ENCODE data around the gene HOMER3. TPM values are rescaled to one million over a fixed set of nuclear protein-coding genes. Genes with fewer than 3 reads are reported as not detected.

HOMER3 gene
- total and polyA plus RNA-seq, 2 of the 13 experiments (the other 11 are each of a cell fraction or from before 2014, with no cell fraction given) = 21.3 to 27.3 TPM

- TF ChIP-seq CTCF (CRISPR knock-in tag; IDR thresholded peaks at IDR 0.05) = peak; percentile 96
- peak; percentile 32; the same call in 1 of the 2 replicates for TF ChIP-seq REPIN1 (CRISPR knock-in tag; IDR thresholded peaks at IDR 0.05; ENCODE audit: borderline replicate concordance, low read depth)
- TF ChIP-seq SALL2 (CRISPR knock-in tag; IDR thresholded peaks at IDR 0.05) = 0 out of 2 replicates have a peak, but pooled peaks have one; percentile 48
- peak; percentile 18 for TF ChIP-seq HNRNPK (IDR thresholded peaks at IDR 0.05; ENCODE audit: low read depth, low read length, poor library complexity, severe bottlenecking)
- peak; percentile 78 for TF ChIP-seq SAP130 (CRISPR knock-in tag; IDR thresholded peaks at IDR 0.05; ENCODE audit: low read depth)
- peak; percentile 45; the same call in 1 of the 2 replicates for TF ChIP-seq HIC2 (CRISPR knock-in tag; IDR thresholded peaks at IDR 0.05; ENCODE audit: low read depth)
- 0 out of 2 replicates have a peak, but pooled peaks have one; percentile 35 for TF ChIP-seq MYNN (CRISPR knock-in tag; IDR thresholded peaks at IDR 0.05; ENCODE audit: low read depth)
- TF ChIP-seq MEIS1 (CRISPR knock-in tag; IDR thresholded peaks at IDR 0.05; ENCODE audit: borderline replicate concordance) = peak; percentile 28; the same call in 1 of the 2 replicates
- TF ChIP-seq, protein P1, sequence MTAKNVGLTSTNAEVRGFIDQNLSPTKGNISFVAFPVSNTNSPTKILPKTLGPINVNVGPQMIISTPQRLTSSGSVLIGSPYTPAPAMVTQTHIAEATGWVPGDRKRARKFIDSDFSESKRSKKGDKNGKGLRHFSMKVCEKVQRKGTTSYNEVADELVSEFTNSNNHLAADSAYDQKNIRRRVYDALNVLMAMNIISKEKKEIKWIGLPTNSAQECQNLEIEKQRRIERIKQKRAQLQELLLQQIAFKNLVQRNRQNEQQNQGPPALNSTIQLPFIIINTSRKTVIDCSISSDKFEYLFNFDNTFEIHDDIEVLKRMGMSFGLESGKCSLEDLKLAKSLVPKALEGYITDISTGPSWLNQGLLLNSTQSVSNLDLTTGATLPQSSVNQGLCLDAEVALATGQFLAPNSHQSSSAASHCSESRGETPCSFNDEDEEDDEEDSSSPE (CRISPR knock-in tag; IDR thresholded peaks at IDR 0.05) = 0 out of 2 replicates have a peak, but pooled peaks have one; percentile 10
- TF ChIP-seq, protein P2, sequence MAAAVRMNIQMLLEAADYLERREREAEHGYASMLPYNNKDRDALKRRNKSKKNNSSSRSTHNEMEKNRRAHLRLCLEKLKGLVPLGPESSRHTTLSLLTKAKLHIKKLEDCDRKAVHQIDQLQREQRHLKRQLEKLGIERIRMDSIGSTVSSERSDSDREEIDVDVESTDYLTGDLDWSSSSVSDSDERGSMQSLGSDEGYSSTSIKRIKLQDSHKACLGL (CRISPR knock-in tag; IDR thresholded peaks at IDR 0.05) = 0 out of 2 replicates have a peak, but pooled peaks have one; percentile 29
- TF ChIP-seq, protein P3, sequence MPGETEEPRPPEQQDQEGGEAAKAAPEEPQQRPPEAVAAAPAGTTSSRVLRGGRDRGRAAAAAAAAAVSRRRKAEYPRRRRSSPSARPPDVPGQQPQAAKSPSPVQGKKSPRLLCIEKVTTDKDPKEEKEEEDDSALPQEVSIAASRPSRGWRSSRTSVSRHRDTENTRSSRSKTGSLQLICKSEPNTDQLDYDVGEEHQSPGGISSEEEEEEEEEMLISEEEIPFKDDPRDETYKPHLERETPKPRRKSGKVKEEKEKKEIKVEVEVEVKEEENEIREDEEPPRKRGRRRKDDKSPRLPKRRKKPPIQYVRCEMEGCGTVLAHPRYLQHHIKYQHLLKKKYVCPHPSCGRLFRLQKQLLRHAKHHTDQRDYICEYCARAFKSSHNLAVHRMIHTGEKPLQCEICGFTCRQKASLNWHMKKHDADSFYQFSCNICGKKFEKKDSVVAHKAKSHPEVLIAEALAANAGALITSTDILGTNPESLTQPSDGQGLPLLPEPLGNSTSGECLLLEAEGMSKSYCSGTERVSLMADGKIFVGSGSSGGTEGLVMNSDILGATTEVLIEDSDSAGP (CRISPR knock-in tag; IDR thresholded peaks at IDR 0.05; ENCODE audit: borderline replicate concordance) = peak; percentile 63; the same call in 1 of the 2 replicates
- TF ChIP-seq HES4 (CRISPR knock-in tag; IDR thresholded peaks at IDR 0.05; ENCODE audit: borderline replicate concordance) = peak; percentile 70
- peak; percentile 71; the same call in 1 of the 2 replicates for TF ChIP-seq ZFY (CRISPR knock-in tag; IDR thresholded peaks at IDR 0.05)
- no peak for TF ChIP-seq ZZZ3 (CRISPR knock-in tag; IDR thresholded peaks at IDR 0.05; ENCODE audit: borderline replicate concordance)
- TF ChIP-seq THAP11 (CRISPR knock-in tag; IDR thresholded peaks at IDR 0.05) = peak; percentile 59; the same call in 1 of the 2 replicates
- TF ChIP-seq, protein P4, sequence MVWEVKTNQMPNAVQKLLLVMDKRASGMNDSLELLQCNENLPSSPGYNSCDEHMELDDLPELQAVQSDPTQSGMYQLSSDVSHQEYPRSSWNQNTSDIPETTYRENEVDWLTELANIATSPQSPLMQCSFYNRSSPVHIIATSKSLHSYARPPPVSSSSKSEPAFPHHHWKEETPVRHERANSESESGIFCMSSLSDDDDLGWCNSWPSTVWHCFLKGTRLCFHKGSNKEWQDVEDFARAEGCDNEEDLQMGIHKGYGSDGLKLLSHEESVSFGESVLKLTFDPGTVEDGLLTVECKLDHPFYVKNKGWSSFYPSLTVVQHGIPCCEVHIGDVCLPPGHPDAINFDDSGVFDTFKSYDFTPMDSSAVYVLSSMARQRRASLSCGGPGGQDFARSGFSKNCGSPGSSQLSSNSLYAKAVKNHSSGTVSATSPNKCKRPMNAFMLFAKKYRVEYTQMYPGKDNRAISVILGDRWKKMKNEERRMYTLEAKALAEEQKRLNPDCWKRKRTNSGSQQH (CRISPR knock-in tag; IDR thresholded peaks at IDR 0.05; ENCODE audit: low read depth) = no peak
These were observed 45.8 kb downstream of the HOMER3 start (continued) for GRCh38 chr19:18895038-18895823.
